GM23338 (cell line): ENCODE data around the gene DYNLT2B. TPM values are rescaled to one million over a fixed set of nuclear protein-coding genes. Genes with fewer than 3 reads are reported as not detected.

ENCODE experiments used
- ATAC-seq: fragments of 200-7000 bp; cut with Tn5 transposase; 3 replicates; pipeline ENCODE4 v1.9.1; 2020
- DNase-seq: peaks from one replicate; pipeline ENCODE4 v3.0.0-alpha.2; 2015; ENCODE audit warnings: low spot score
- H2AFZ ChIP-seq: fragments of 200-600 bp; sonication (generic); 2 replicates; pipeline ENCODE4 v1.8.0; 2016; ENCODE audit warnings: antibody characterized with exemption, mild to moderate bottlenecking, moderate library complexity
- H3F3A ChIP-seq: fragments of 200-600 bp; sonication (generic); replicated peaks from 2 replicates; pipeline ENCODE4 v1.8.0; 2017; ENCODE audit warnings: antibody characterized with exemption, mixed run types, low read depth
- H3K27ac ChIP-seq: fragments of 200-600 bp; sonication (generic); 2 replicates; pipeline ENCODE4 v1.6.1; 2016; ENCODE audit warnings: low read depth
- H3K27me3 ChIP-seq: fragments of 200-600 bp; sonication (generic); 2 replicates; pipeline ENCODE4 v1.8.0; 2016; ENCODE audit warnings: mild to moderate bottlenecking, mixed run types, moderate library complexity; ENCODE audit not compliant: insufficient read depth
- H3K36me3 ChIP-seq: fragments of 200-600 bp; sonication (generic); 2 replicates; pipeline ENCODE4 v1.8.0; 2016; ENCODE audit warnings: mild to moderate bottlenecking; ENCODE audit not compliant: insufficient read depth
- H3K4me1 ChIP-seq: fragments of 200-600 bp; sonication (generic); 2 replicates; pipeline ENCODE4 v1.8.0; 2016; ENCODE audit warnings: mild to moderate bottlenecking, moderate library complexity; ENCODE audit not compliant: insufficient read depth
- H3K4me2 ChIP-seq: fragments of 200-600 bp; sonication (generic); 2 replicates; pipeline ENCODE4 v1.7.1; 2017; ENCODE audit warnings: mixed run types
- H3K4me3 ChIP-seq: fragments of 200-600 bp; sonication (generic); 2 replicates; pipeline ENCODE4 v1.6.1; 2016; ENCODE audit warnings: mixed run types
- H3K79me2 ChIP-seq: fragments of 200-600 bp; sonication (generic); replicated peaks from 2 replicates; pipeline ENCODE4 v1.8.0; 2017; ENCODE audit warnings: mild to moderate bottlenecking; ENCODE audit not compliant: insufficient read depth
- H3K9me2 ChIP-seq: fragments of 200-600 bp; sonication (generic); 2 replicates; pipeline ENCODE4 v1.8.0; 2017; ENCODE audit not compliant: insufficient read depth
- H4K20me1 ChIP-seq: fragments of 200-600 bp; sonication (generic); replicated peaks from 2 replicates; pipeline ENCODE4 v1.8.0; 2017; ENCODE audit warnings: mild to moderate bottlenecking; ENCODE audit not compliant: insufficient read depth
- H3K27ac Mint-ChIP-seq: 2 replicates; pipeline ENCODE4 v1.8.0; 2020; ENCODE audit warnings: inconsistent platforms, mild to moderate bottlenecking, moderate library complexity, mixed read lengths
- H3K27me3 Mint-ChIP-seq: 3 replicates; pipeline ENCODE4 v1.8.0; 2022; ENCODE audit warnings: low read depth, mild to moderate bottlenecking, moderate library complexity, mixed read lengths, inconsistent platforms; ENCODE audit not compliant: insufficient read depth, poor library complexity
- H3K36me3 Mint-ChIP-seq: 3 replicates; pipeline ENCODE4 v1.8.0; 2021; ENCODE audit warnings: low read depth, mild to moderate bottlenecking, inconsistent platforms, moderate library complexity, mixed read lengths
- H3K4me1 Mint-ChIP-seq: 3 replicates; pipeline ENCODE4 v1.8.0; 2020; ENCODE audit warnings: mild to moderate bottlenecking, inconsistent platforms, mixed read lengths
- H3K4me3 Mint-ChIP-seq: 3 replicates; pipeline ENCODE4 v1.8.0; 2021; ENCODE audit warnings: moderate library complexity, mild to moderate bottlenecking, inconsistent platforms, mixed read lengths
- H3K9me3 Mint-ChIP-seq: 3 replicates; pipeline ENCODE4 v1.8.0; 2020; ENCODE audit warnings: moderate library complexity, mild to moderate bottlenecking, inconsistent platforms, mixed read lengths
- CREB1 ChIP-seq: fragments of 250-450 bp; sonication (Bioruptor Pico); IDR thresholded peaks from 2 replicates; pipeline ENCODE4 v1.5.0; 2020; ENCODE audit warnings: low read depth, mild to moderate bottlenecking, moderate library complexity
- CTCF ChIP-seq, 2 experiments: fragments of 200-600 bp in 1 of 2; sonication (generic) in 1 of 2; conservative IDR thresholded peaks; 2 replicates each; pipeline versions ENCODE4 v1.5.1 to v1.6.1; 2016 to 2017; ENCODE audit warnings: antibody characterized with exemption in 2 of 2, low read depth in 2 of 2, mild to moderate bottlenecking in 2 of 2, moderate library complexity in 1 of 2
- ETS1 ChIP-seq: IDR thresholded peaks from 2 replicates; pipeline ENCODE4 v1.6.1; 2016; ENCODE audit warnings: antibody characterized with exemption
- EZH2 ChIP-seq: fragments of 200-600 bp; sonication (generic); IDR thresholded peaks from one replicate; pipeline ENCODE4 v1.8.0; 2017; ENCODE audit warnings: antibody characterized with exemption, mild to moderate bottlenecking, low read depth; ENCODE audit not compliant: unreplicated experiment
- JUNB ChIP-seq: IDR thresholded peaks from one replicate; pipeline ENCODE4 v1.6.1; 2016; ENCODE audit warnings: antibody characterized with exemption; ENCODE audit not compliant: unreplicated experiment
- REST ChIP-seq: IDR thresholded peaks from one replicate; pipeline ENCODE4 v1.6.1; 2018; ENCODE audit warnings: antibody characterized with exemption; ENCODE audit not compliant: unreplicated experiment
- ZNF331 ChIP-seq: fragments of 250-450 bp; sonication (Bioruptor Pico); IDR thresholded peaks from 2 replicates; pipeline ENCODE4 v1.5.0; 2020; ENCODE audit warnings: low read depth, mild to moderate bottlenecking, moderate library complexity
- polyA plus RNA-seq: library from polyadenylated mRNA; unstranded; fragments of >200 nt; fragmentation: Nextera tagmentation; extraction: Ambion mirVana; gene quantifications from 2 replicates; pipeline ENCODE4 v1.2.1, GENCODE V29; 2016
- total RNA-seq: library from RNA; depleted of rRNA; stranded (reverse); fragments of >200 nt; shearing (Covaris generic); gene quantifications from 2 replicates; pipeline ENCODE4 v1.2.3, GENCODE V29; 2014

The DYNLT2B gene
- total and polyA plus RNA-seq, 2 experiments from 2014 or later: 11.3 to 42.7 TPM

- H3K4me3 ChIP-seq: no peak overlapping the region
- no peak for ATAC-seq
- H3K9me3 Mint-ChIP-seq: peaks cover 26% of the 10 kb centered on the region
Observed at GRCh38 chr3:196270499-196270898, 47.5 kb downstream of the DYNLT2B start.

More at GRCh38 chr3:196270499-196270898, 47.5 kb downstream of the DYNLT2B start:
- Mint-ChIP-seq H3K27me3 (peaks cover under 1% of the 10 kb centered on the region), H3K27ac (no peak overlapping the region), H3K4me3 (no peak overlapping the region), H3K36me3 (peaks cover 67% of the 10 kb centered on the region), H3K4me1 (peaks cover 3% of the 10 kb centered on the region; the same call in 2 of the 3 replicates)
- TF ChIP-seq ZNF331 (no peak), JUNB (no peak), CREB1 (CRISPR knock-in tag) (no peak), EZH2 (no peak), ETS1 (no peak), REST (no peak), CTCF (conservative IDR thresholded peaks at IDR 0.05; ENCODE audit: low read depth in 2 of 2) (no peak)
- H3K79me2 ChIP-seq: peaks cover 20% of the 10 kb centered on the region
- H3K27me3 ChIP-seq: no peaks in the 10 kb centered on the region
- peaks cover 6% of the 10 kb centered on the region; the same call in 1 of the 2 replicates for H3K36me3 ChIP-seq
- H3K9me2 ChIP-seq: no peaks in the 10 kb centered on the region
- no peaks in the 10 kb centered on the region for H4K20me1 ChIP-seq
- no peaks in the 10 kb centered on the region for H3F3A ChIP-seq
- no peak overlapping the region for H2AFZ ChIP-seq
- no peak overlapping the region for H3K4me2 ChIP-seq
- no peak overlapping the region; the same call in 1 of the 2 replicates for H3K27ac ChIP-seq
- H3K4me1 ChIP-seq: no peaks in the 10 kb centered on the region
- DNase-seq: no peak
